Testis (tissue), 2 donors: Measurements from ENCODE around the gene ORC6.

ENCODE experiments used
- POLR2A ChIP-seq: fragments of 450-650 bp; IDR thresholded peaks from one replicate; pipeline ENCODE4 v1.6.1; 2017; ENCODE audit warnings: antibody characterized with exemption, mild to moderate bottlenecking, moderate library complexity
- TF ChIP-seq, protein P1 (sequence below), 3 experiments: fragments of 450-650 bp in 2 of 3; fragments of 200-600 bp in 1 of 3; sonication (generic) in 1 of 3; IDR thresholded peaks; one replicate each; pipeline ENCODE4 v1.5.1; 2016 to 2019; ENCODE audit warnings: antibody characterized with exemption in 3 of 3, mild to moderate bottlenecking in 2 of 3, moderate library complexity in 1 of 3

DNA sequence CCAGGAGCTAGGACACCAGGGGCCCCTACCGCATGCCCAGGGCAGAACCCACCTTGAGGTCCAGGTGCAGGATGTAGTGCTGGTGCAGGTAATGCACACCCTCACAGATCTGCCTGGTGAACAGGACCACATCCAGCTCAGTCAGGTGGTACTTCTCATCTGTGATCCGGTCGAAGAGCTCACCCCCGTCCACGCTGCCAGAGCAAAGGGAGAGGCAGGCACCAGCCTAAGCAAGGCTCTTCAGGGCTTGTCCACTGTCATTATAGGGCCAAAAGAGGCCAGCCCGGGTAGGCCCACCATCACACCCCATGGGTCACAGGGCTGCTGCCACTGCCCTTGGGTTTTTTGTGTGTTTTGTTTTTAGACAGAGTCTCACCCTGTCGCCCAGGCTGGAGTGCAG is 37.7 kb downstream of the ORC6 start:
- TF ChIP-seq, protein P1, sequence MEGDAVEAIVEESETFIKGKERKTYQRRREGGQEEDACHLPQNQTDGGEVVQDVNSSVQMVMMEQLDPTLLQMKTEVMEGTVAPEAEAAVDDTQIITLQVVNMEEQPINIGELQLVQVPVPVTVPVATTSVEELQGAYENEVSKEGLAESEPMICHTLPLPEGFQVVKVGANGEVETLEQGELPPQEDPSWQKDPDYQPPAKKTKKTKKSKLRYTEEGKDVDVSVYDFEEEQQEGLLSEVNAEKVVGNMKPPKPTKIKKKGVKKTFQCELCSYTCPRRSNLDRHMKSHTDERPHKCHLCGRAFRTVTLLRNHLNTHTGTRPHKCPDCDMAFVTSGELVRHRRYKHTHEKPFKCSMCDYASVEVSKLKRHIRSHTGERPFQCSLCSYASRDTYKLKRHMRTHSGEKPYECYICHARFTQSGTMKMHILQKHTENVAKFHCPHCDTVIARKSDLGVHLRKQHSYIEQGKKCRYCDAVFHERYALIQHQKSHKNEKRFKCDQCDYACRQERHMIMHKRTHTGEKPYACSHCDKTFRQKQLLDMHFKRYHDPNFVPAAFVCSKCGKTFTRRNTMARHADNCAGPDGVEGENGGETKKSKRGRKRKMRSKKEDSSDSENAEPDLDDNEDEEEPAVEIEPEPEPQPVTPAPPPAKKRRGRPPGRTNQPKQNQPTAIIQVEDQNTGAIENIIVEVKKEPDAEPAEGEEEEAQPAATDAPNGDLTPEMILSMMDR (IDR thresholded peaks at IDR 0.05): no peak
- no peak for TF ChIP-seq POLR2A
